Measurements from ENCODE around the gene POLH.
"Not testable (repeated sequence)": the region's sequence is repeated elsewhere in the genome, so short reads cannot be mapped to it uniquely, and the experiment has no call there.

POLH gene

GRCh38 chr6:43633002-43633401 lies 57.0 kb downstream of the POLH start:
- H3K27ac Mint-ChIP-seq, H3K4me3 Mint-ChIP-seq, H3K9me3 Mint-ChIP-seq, H3K27me3 Mint-ChIP-seq, DNase-seq, ATAC-seq: not testable (repeated sequence)
- Mint-ChIP-seq H3K4me1 (peaks cover 49% of the 10 kb centered on the region), H3K36me3 (ENCODE audit: low read depth) (peaks cover 13% of the 10 kb centered on the region)

GRCh38 chr6:43634702-43635303 lies 58.8 kb downstream of the POLH start:
- peaks cover 22% of the 10 kb centered on the region for H3K36me3 Mint-ChIP-seq (ENCODE audit: low read depth)
- no peaks in the 10 kb centered on the region for H3K9me3 Mint-ChIP-seq
- H3K27ac Mint-ChIP-seq: peak overlapping the region; percentile 93
- peaks cover 56% of the 10 kb centered on the region for H3K4me1 Mint-ChIP-seq
- ATAC-seq (no peak), DNase-seq (no peak)
- no peaks in the 10 kb centered on the region for H3K27me3 Mint-ChIP-seq
- H3K4me3 Mint-ChIP-seq: peak overlapping the region; percentile 95

- peaks cover 31% of the 10 kb centered on the region for H3K36me3 Mint-ChIP-seq (ENCODE audit: low read depth)
- H3K27ac Mint-ChIP-seq: peak within 1 kb of the TSS; percentile 93
- peaks cover 54% of the 10 kb centered on the region for H3K4me1 Mint-ChIP-seq
- DNase-seq (peak; percentile 90), ATAC-seq (peak; percentile 87)
- no peaks in the 10 kb centered on the region for H3K9me3 Mint-ChIP-seq
- H3K27me3 Mint-ChIP-seq: no peaks in the 10 kb centered on the region
- peak within 1 kb of the TSS; percentile 95 for H3K4me3 Mint-ChIP-seq
These were observed 59.7 kb downstream of the POLH start, which contains the start of gene MAD2L1BP for GRCh38 chr6:43635387-43636307. Gene MAD2L1BP (plus strand): TSS chr6:43635840. CDS start chr6:43635876, 36 bp downstream.

DNA sequence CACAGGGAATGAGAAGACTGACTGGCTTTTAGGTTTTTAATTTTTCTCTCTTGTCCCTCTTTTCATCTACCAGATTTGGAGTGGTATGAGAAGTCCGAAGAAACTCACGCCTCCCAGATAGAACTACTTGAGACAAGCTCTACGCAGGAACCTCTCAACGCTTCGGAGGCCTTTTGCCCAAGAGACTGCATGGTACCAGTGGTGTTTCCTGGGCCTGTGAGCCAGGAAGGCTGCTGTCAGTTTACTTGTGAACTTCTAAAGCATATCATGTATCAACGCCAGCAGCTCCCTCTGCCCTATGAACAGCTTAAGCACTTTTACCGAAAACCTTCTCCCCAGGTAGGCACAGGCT lies 60.3 kb downstream of the POLH start:
- Mint-ChIP-seq H3K9me3 (no peaks in the 10 kb centered on the region), H3K4me1 (peaks cover 52% of the 10 kb centered on the region), H3K36me3 (ENCODE audit: low read depth) (peaks cover 35% of the 10 kb centered on the region), H3K4me3 (peak overlapping the region; percentile 95), H3K27ac (peak overlapping the region; percentile 93), H3K27me3 (no peaks in the 10 kb centered on the region)
- DNase-seq (peak; percentile 23), ATAC-seq (peak; percentile 10)

DNA sequence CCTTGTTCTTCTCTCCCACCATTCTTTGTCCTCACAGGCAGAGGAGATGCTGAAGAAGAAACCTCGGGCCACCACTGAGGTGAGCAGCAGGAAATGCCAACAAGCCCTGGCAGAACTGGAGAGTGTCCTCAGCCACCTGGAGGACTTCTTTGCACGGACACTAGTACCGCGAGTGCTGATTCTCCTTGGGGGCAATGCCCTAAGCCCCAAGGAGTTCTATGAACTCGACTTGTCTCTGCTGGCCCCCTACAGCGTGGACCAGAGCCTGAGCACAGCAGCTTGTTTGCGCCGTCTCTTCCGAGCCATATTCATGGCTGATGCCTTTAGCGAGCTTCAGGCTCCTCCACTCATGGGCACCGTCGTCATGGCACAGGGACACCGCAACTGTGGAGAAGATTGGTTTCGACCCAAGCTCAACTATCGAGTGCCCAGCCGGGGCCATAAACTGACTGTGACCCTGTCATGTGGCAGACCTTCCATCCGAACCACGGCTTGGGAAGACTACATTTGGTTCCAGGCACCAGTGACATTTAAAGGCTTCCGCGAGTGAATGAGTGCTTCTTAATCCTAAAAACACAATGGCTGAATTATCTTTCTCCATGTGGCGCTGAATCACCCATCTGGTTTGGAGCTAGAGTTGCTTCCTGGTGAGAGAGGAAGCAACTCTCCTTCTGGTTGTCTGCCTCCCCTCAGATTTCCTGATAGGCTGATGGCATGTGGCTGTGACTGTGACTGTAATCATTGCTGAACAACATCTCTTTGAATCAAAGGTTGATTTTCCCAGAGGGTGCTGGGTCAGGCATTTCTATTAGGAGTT lies 64.2 kb downstream of the POLH start:
- ATAC-seq (no peak), DNase-seq (no peak)
- Mint-ChIP-seq H3K27ac (peak overlapping the region; percentile 11), H3K27me3 (no peaks in the 10 kb centered on the region), H3K36me3 (ENCODE audit: low read depth) (peaks cover 38% of the 10 kb centered on the region), H3K4me1 (peaks cover 49% of the 10 kb centered on the region), H3K9me3 (no peaks in the 10 kb centered on the region), H3K4me3 (no peak overlapping the region)

DNA sequence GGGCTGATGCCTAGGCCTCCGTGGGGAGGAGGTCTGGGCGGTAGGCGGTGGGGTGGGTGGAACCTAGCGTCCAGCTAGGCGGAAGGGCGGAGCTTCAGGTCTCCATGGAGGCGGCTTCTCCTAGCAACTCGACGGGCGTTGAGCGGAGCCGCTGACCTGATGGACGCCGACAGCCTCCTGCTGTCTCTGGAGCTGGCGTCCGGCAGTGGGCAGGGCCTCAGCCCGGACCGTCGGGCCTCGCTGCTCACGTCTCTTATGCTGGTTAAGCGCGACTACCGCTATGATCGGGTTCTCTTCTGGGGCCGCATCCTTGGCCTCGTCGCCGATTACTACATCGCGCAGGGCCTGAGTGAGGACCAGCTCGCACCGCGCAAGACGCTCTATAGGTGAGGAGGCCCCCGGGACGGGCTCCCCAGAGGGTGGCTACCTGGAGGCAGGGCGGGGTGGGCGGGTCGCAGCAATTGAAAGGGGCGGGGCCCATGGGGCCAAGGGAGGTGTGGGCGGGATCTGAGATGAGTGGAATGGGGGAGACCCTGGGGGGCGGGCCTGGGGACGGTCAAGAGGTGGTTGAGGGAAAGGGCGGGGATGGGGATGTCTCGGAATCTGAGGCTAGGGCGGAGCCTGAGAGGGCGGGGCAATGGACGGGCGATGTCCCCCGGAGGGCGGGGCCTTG lies 69.1 kb downstream of the POLH start, which contains the start of gene RSPH9:
Gene RSPH9, plus strand, starts transcription at position 97 of the 673 bp plus-strand sequence. Its CDS starts 63 bp downstream, at position 160.
- H3K4me3 Mint-ChIP-seq: peak within 1 kb of the TSS; percentile 74
- H3K36me3 Mint-ChIP-seq (ENCODE audit: low read depth): peaks cover 13% of the 10 kb centered on the region
- H3K9me3 Mint-ChIP-seq: no peaks in the 10 kb centered on the region
- peak within 1 kb of the TSS; percentile 24 for H3K27ac Mint-ChIP-seq
- H3K4me1 Mint-ChIP-seq: peaks cover 13% of the 10 kb centered on the region
- ATAC-seq: peak; percentile 84
- no peaks in the 10 kb centered on the region for H3K27me3 Mint-ChIP-seq
- peak; percentile 79 for DNase-seq

- DNase-seq (no peak), ATAC-seq (no peak)
- Mint-ChIP-seq H3K4me1 (peaks cover 10% of the 10 kb centered on the region), H3K27ac (peak overlapping the region; percentile 24), H3K4me3 (peak overlapping the region; percentile 74), H3K9me3 (no peaks in the 10 kb centered on the region), H3K36me3 (ENCODE audit: low read depth) (peaks cover 7% of the 10 kb centered on the region), H3K27me3 (no peaks in the 10 kb centered on the region)
These were observed 69.6 kb downstream of the POLH start for GRCh38 chr6:43645613-43645964.

DNA sequence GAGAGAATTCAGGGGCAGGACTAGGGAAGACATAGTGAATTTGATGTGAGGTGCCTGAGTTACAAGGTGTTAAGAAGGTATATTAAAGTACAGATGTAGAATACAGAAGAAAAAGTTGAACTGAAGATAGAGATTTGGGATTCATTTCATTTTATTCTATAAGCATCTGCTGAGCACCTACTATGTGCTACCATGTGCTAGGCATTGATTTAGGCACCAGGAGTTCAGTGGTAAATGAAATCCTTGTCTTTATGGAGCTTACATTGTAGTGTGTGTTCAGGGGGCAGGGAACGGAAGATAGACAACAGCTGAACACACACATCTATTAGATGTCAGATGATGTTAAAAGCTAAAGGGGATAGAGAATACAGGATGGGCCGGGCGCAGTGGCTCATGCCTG lies 71.6 kb downstream of the POLH start:
- DNase-seq: no peak
- H3K27me3 Mint-ChIP-seq: no peaks in the 10 kb centered on the region
- no peak overlapping the region for H3K4me3 Mint-ChIP-seq
- H3K27ac Mint-ChIP-seq: no peak overlapping the region
- no peak for ATAC-seq
- peaks cover 5% of the 10 kb centered on the region for H3K4me1 Mint-ChIP-seq
- no peaks in the 10 kb centered on the region for H3K9me3 Mint-ChIP-seq
- no peaks in the 10 kb centered on the region for H3K36me3 Mint-ChIP-seq (ENCODE audit: low read depth)

DNA sequence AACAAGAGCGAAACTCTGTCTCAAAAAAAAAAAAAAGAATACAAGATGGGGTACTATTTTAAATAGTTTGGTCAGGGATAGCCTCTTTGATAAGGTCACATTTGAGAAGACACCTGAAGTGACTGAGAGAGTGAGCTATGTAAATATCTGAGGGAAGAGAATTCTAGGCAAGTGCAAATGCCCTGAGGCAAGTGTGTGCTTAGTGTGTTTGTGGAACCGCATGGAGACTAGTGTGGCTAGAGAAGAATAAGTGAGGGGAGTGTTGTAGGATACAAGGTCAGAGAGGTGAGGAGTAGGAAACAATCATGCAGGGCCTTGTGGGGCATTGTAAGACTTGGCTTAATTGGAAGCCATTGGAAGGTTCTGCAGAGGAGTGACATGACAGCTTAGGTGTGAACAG lies 72.3 kb downstream of the POLH start:
- H3K27me3 Mint-ChIP-seq: no peaks in the 10 kb centered on the region
- ATAC-seq (no peak), DNase-seq (no peak)
- no peak overlapping the region for H3K4me3 Mint-ChIP-seq
- no peaks in the 10 kb centered on the region for H3K36me3 Mint-ChIP-seq (ENCODE audit: low read depth)
- peak overlapping the region; percentile 4 for H3K27ac Mint-ChIP-seq
- H3K4me1 Mint-ChIP-seq: peaks cover 5% of the 10 kb centered on the region
- H3K9me3 Mint-ChIP-seq: no peaks in the 10 kb centered on the region

- not testable (repeated sequence) for H3K4me3 Mint-ChIP-seq; ATAC-seq; H3K9me3 Mint-ChIP-seq; H3K27ac Mint-ChIP-seq; H3K4me1 Mint-ChIP-seq; H3K27me3 Mint-ChIP-seq; H3K36me3 Mint-ChIP-seq (ENCODE audit: low read depth); DNase-seq
These were observed 76.8 kb downstream of the POLH start for GRCh38 chr6:43652822-43653221.

GRCh38 chr6:43657221-43657802 lies 81.3 kb downstream of the POLH start:
- H3K4me3 Mint-ChIP-seq: no peak overlapping the region
- no peaks in the 10 kb centered on the region for H3K9me3 Mint-ChIP-seq
- H3K27ac Mint-ChIP-seq: no peak overlapping the region
- H3K27me3 Mint-ChIP-seq: no peaks in the 10 kb centered on the region
- ATAC-seq (no peak), DNase-seq (no peak)
- no peaks in the 10 kb centered on the region for H3K4me1 Mint-ChIP-seq
- H3K36me3 Mint-ChIP-seq (ENCODE audit: low read depth): no peaks in the 10 kb centered on the region

GRCh38 chr6:43658161-43658560 lies 82.2 kb downstream of the POLH start:
- Mint-ChIP-seq H3K36me3 (ENCODE audit: low read depth) (no peaks in the 10 kb centered on the region), H3K27me3 (no peaks in the 10 kb centered on the region), H3K4me3 (no peak overlapping the region), H3K27ac (no peak overlapping the region), H3K4me1 (no peaks in the 10 kb centered on the region), H3K9me3 (no peaks in the 10 kb centered on the region)
- DNase-seq (no peak), ATAC-seq (no peak)

DNA sequence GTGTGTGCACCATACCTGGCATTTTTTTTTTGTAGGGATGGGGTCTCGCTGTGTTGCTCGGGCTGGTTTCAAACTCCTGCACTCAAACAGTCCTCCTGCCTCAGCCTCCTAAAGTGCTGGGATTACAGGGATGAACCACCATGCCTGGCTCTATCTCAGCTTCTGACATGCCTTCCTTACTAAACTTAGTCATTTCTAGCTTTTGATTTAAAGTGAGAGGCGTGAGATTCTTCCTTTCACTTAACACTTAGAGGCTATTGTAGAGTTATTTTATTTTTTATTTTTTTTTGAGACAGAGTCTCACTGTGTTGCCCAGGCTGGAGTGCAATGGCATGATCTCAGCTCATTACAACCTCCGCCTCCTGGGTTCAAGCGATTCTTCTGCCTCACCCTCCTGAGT lies 87.0 kb downstream of the POLH start:
- not testable (repeated sequence) for H3K9me3 Mint-ChIP-seq; H3K27me3 Mint-ChIP-seq; H3K4me3 Mint-ChIP-seq; H3K4me1 Mint-ChIP-seq; ATAC-seq; H3K27ac Mint-ChIP-seq; H3K36me3 Mint-ChIP-seq (ENCODE audit: low read depth); DNase-seq

All from activated naive CD8-positive, alpha-beta T cell treated with anti-CD3 and anti-CD28 coated beads, Interleukin-2, amount 50 U/mL, for 24 hours (primary cell).